Calu3 (cell line): ENCODE results near the gene PI4KA. TPM values are rescaled to one million over a fixed set of nuclear protein-coding genes. Genes with fewer than 3 reads are reported as not detected.

Experiments used
- BruUV-seq: library from RNA; stranded (reverse); fragments of 400-500 nt; replicated peaks from 2 replicates; lab custom pipeline; 2021; lab: Mats Ljungman, UMichigan
- CTCF ChIA-PET: fragments of 300-600 bp; sonication (Branson Sonifier 250); formaldehyde crosslinking; loops from one replicate; lab custom pipeline; 2022; ENCODE audit warnings: antibody characterized with exemption; lab: Charles Lee
- DNase-seq: peaks from one replicate; pipeline ENCODE4 v3.0.0; 2022
- H3K27ac Mint-ChIP-seq: one replicate; pipeline ENCODE4 v1.8.0; 2022; ENCODE audit warnings: mixed read lengths; ENCODE audit not compliant: unreplicated experiment
- H3K27me3 Mint-ChIP-seq: one replicate; pipeline ENCODE4 v1.8.0; 2022; ENCODE audit warnings: mixed read lengths; ENCODE audit not compliant: unreplicated experiment
- H3K36me3 Mint-ChIP-seq: one replicate; pipeline ENCODE4 v1.8.0; 2022; ENCODE audit warnings: mild to moderate bottlenecking, moderate library complexity, mixed read lengths; ENCODE audit not compliant: insufficient read depth, unreplicated experiment
- H3K4me1 Mint-ChIP-seq: one replicate; pipeline ENCODE4 v1.8.0; 2022; ENCODE audit warnings: mild to moderate bottlenecking, low read depth, mixed read lengths; ENCODE audit not compliant: unreplicated experiment
- H3K4me3 Mint-ChIP-seq: one replicate; pipeline ENCODE4 v1.8.0; 2022; ENCODE audit warnings: mild to moderate bottlenecking, low read depth, moderate library complexity, mixed read lengths; ENCODE audit not compliant: unreplicated experiment
- H3K9me3 Mint-ChIP-seq: one replicate; pipeline ENCODE4 v1.8.0; 2022; ENCODE audit warnings: low read depth, mixed read lengths; ENCODE audit not compliant: unreplicated experiment
- intact Hi-C: fragments of 100-400 bp; cut with micrococcal nuclease; formaldehyde crosslinking; loops from one replicate; pipeline ENCODE4 v1.10.0; 2022; ENCODE audit not compliant: unreplicated experiment
- total RNA-seq: library from RNA; stranded (reverse); gene quantifications from 2 replicates; pipeline ENCODE4 v1.2.3, GENCODE V29; 2022
- TF ChIP-seq, protein P1 (sequence below): fragments of 200-600 bp; IDR thresholded peaks from one replicate; pipeline ENCODE4 v1.8.0; 2022; ENCODE audit warnings: antibody characterized with exemption; ENCODE audit not compliant: unreplicated experiment

PI4KA gene
- total RNA-seq, 1 experiment from 2014 or later: 77.9 TPM

DNA sequence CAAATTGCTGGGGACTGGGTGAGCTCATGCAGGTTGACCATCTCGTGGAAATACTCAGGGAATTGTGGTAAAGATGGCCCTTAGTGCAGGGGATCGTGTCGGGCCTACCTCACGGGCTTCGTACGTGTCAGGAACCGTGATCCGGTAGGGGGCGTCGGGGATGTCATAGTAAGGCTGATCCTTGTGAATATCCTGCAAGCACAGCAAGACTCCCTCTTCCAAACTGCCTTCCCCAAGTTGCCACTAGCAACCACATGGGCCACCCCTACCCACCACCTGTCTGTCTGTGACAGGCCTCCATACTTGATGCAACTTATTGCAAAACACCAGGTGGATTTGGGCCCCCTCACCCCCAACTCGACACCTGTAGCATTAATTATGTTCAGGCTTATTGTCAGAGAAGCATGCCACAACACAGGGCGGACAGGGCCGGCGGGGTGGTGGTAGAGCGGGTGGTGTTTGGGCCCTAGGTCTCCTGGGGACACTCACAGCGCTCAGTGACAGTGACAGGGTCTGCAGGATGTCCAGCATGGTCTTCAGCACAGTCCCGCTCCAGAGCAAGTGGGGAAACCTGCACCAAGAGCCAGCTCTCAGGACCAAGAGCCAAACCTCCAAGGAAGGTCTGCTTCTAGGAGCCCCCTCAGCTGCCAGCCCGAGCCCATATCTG, 107.3 kb downstream of the PI4KA start:
- Mint-ChIP-seq H3K4me3 (no peak overlapping the region), H3K36me3 (peaks cover 25% of the 10 kb centered on the region), H3K27me3 (no peaks in the 10 kb centered on the region), H3K27ac (no peak overlapping the region), H3K9me3 (no peaks in the 10 kb centered on the region), H3K4me1 (peaks cover 9% of the 10 kb centered on the region)
- TF ChIP-seq, protein P1, sequence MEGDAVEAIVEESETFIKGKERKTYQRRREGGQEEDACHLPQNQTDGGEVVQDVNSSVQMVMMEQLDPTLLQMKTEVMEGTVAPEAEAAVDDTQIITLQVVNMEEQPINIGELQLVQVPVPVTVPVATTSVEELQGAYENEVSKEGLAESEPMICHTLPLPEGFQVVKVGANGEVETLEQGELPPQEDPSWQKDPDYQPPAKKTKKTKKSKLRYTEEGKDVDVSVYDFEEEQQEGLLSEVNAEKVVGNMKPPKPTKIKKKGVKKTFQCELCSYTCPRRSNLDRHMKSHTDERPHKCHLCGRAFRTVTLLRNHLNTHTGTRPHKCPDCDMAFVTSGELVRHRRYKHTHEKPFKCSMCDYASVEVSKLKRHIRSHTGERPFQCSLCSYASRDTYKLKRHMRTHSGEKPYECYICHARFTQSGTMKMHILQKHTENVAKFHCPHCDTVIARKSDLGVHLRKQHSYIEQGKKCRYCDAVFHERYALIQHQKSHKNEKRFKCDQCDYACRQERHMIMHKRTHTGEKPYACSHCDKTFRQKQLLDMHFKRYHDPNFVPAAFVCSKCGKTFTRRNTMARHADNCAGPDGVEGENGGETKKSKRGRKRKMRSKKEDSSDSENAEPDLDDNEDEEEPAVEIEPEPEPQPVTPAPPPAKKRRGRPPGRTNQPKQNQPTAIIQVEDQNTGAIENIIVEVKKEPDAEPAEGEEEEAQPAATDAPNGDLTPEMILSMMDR: no peak
- intact Hi-C loops: no loop called here
- no TSS peak for BruUV-seq
- CTCF ChIA-PET: interaction anchor here (0.6 to 1.1 kb wide), 2 partner anchors 9 to 74 kb away, joined by 6 read pairs; no protein-coding TSS in a partner anchor
- no peak for DNase-seq

DNA sequence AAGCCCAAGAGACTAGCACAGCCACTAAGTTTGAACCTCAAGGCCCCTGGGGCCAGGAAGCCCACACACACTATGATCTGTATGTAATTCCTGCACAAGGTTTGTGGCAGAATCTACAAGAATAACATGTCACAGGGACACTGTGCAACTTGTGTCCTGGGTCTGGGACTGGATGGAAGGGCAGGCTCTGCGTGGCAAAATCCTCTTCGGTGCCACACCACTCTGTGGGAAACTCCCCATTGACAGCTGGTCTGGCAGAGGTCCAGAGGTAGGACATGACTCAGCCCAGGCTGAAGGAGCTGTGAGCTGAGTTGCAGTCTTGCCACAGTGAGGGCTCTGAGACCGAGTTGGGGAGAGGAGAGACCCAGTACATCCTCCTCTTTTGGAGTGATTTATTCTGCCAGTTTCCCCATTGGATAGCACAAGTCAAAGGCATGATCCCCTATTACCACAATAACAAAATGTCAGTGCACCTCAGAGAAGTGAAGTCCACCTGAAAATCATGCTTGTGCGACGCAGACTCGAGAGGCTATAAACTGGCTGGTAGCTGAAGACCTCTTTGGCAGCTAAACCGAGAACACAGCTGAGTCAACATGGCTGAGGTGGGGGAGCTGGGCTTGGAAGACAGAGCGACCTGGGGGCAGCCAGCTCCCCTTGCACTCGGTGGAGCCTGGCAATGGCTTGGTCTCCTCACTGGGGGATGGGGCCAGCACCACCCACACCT, 108.0 kb downstream of the PI4KA start:
- intact Hi-C loops: no loop called here
- CTCF ChIA-PET: interaction anchor here (0.6 to 1.1 kb wide), 2 partner anchors 9 to 74 kb away, joined by 6 read pairs; no protein-coding TSS in a partner anchor
- DNase-seq: peak; percentile 64
- Mint-ChIP-seq H3K36me3 (peaks cover 25% of the 10 kb centered on the region), H3K4me1 (peaks cover 9% of the 10 kb centered on the region), H3K9me3 (no peaks in the 10 kb centered on the region), H3K27ac (no peak overlapping the region), H3K27me3 (no peaks in the 10 kb centered on the region), H3K4me3 (no peak overlapping the region)
- TF ChIP-seq, protein P1: no peak
- no TSS peak for BruUV-seq

DNA sequence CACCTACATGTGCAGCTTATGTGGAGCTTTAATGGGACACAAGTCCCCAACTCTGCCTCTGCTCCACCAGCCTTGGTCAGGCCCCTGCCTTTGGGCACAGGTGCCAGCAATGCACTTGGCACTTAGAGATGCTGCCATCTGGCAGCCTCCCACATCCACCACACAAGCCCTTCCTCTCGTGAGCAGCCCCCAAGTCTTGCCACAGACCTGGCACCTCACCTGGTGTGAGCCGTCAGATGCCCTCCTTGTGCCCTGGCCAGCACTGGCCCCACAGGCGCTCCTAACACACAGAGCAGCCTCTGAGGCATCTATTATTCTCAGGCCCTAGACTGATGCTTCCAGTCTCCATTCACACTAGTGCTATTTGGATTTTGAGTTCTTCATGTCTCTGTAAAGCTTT, 109.2 kb downstream of the PI4KA start:
- intact Hi-C loops: no loop called here
- TF ChIP-seq, protein P1: no peak
- Mint-ChIP-seq H3K27ac (no peak overlapping the region), H3K27me3 (no peaks in the 10 kb centered on the region), H3K4me1 (peaks cover 9% of the 10 kb centered on the region), H3K9me3 (no peaks in the 10 kb centered on the region), H3K36me3 (peaks cover 25% of the 10 kb centered on the region), H3K4me3 (no peak overlapping the region)
- BruUV-seq: no TSS peak
- CTCF ChIA-PET: no interaction called here
- DNase-seq: no peak

DNA sequence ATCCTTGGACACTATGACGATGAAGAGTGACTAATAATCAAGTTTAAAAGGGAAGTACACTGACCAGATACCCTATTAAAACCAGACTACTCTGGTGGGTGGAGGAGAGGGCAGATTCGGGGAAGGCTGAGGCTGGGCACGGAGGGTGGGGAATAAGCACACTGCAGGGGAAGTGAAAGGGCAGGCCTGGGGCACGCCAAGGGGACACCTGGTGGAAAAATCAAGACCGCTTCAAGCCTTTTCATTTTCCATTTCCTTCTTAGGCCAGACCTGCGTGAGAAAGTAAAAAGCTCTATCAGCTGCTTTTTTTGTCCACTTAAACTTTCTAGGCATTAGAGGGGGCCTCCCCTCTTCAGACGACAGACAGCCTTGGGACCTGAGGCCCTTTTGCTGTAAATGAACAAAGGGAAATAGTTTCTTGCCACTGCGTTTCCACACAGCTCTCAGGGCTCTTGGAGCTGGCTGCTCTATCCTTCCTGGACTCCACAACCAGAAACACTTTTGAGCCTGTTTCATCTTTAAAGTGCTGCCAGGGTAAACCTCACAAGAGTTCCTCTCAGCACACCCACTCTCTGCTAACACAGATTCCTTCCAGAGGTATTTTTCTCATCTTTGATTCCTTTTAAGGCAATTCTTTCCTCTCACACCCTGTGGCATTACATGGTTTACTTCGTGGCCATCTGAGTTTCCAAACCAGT, 109.7 kb downstream of the PI4KA start:
- BruUV-seq: no TSS peak
- intact Hi-C loops: no loop called here
- CTCF ChIA-PET: no interaction called here
- no peak overlapping the region for H3K4me3 Mint-ChIP-seq
- no peak overlapping the region for H3K27ac Mint-ChIP-seq
- H3K36me3 Mint-ChIP-seq: peaks cover 22% of the 10 kb centered on the region
- no peaks in the 10 kb centered on the region for H3K27me3 Mint-ChIP-seq
- no peaks in the 10 kb centered on the region for H3K9me3 Mint-ChIP-seq
- peaks cover 9% of the 10 kb centered on the region for H3K4me1 Mint-ChIP-seq
- TF ChIP-seq, protein P1: no peak
- no peak for DNase-seq
